Left colon (tissue), 2 donors: Measurements from ENCODE around the gene NUDT21. TPM values are rescaled to one million over a fixed set of nuclear protein-coding genes. Genes with fewer than 3 reads are reported as not detected.
"Not testable (repeated sequence)": the region's sequence is repeated elsewhere in the genome, so short reads cannot be mapped to it uniquely, and the experiment has no call there.

Experiments
- ATAC-seq: fragments of 200-7000 bp; cut with Tn5 transposase; one replicate; pipeline ENCODE4 v1.9.1; 2020; ENCODE audit warnings: mild to moderate bottlenecking, moderate library complexity
- DNase-seq, 2 donors: peaks; one replicate each; pipeline ENCODE4 v3.0.0-alpha.2; 2020
- intact Hi-C, 2 donors: fragments of 100-400 bp; cut with DNase I in 1 of 2; cut with micrococcal nuclease in 1 of 2; formaldehyde crosslinking; loops; one replicate each; pipeline versions ENCODE4 v1.11.2 to v1.14.0; 2022; cut with DNase I, micrococcal nuclease
- total RNA-seq, 2 donors: library from RNA; stranded (reverse); fragmentation: NEBNext Ultra II Directional; extraction: Animal tissue kit (Norgen Biotek cat#: 25700); gene quantifications; one replicate each; pipeline ENCODE4 v1.2.1, GENCODE V29; 2021
- donor health status: DM: no; HTN: no; CAD: no.
- donor health status: DM: yes; HTN: yes; CAD: no.

The NUDT21 gene
- total RNA-seq, 2 donors from 2014 or later: 68.5 to 77.9 TPM

- no peak for ATAC-seq
- intact Hi-C loops: no loop called here
- no peak for DNase-seq
Observed at GRCh38 chr16:56421976-56422669, 29.0 kb downstream of the NUDT21 start.

DNA sequence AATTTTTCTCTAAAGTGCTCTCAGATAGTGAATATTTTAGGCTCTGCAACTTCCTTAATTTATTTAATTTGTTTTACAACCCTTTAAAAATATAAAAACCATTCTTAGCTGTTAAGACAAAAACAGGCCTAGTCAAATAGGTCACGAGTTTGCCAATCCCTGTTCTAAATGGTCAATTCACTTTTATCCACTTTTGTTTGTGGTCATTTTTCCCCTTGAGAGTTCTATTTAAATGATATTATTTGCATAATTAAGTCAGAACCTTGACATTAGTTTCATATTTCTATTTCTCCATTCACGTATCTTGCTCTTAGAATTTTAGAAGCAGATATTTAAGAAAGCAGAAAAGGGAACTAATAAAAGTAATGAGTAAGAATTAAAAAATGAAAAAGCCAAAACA, 29.8 kb downstream of the NUDT21 start:
- intact Hi-C loops: no loop called here
- DNase-seq (no peak), ATAC-seq (no peak)

DNA sequence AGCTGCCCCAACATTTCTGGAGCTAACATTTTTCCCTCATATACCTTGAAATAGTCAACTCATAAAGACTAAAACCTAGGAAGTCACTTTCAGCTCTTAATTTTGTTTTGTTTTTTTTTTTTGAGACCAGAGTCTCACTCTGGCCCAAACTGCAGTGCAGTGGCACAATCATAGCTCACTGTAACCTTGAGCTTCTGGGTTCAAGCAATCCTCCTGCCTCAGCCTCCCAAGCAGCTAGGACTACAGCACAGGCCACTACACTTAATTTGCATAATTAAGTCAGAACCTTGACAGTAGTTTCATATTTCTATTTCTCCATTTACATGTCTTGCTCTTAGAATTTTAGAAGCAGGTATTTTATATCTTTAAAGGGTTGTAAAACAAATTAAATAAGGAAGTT, 30.5 kb downstream of the NUDT21 start:
- ATAC-seq: no peak
- intact Hi-C loops: no loop called here
- no peak for DNase-seq

- peak in 1 of 2 donors; percentile 27 for DNase-seq
- intact Hi-C loops: no loop called here
- ATAC-seq: no peak
Observed at GRCh38 chr16:56419740-56420548, 31.2 kb downstream of the NUDT21 start.

DNA sequence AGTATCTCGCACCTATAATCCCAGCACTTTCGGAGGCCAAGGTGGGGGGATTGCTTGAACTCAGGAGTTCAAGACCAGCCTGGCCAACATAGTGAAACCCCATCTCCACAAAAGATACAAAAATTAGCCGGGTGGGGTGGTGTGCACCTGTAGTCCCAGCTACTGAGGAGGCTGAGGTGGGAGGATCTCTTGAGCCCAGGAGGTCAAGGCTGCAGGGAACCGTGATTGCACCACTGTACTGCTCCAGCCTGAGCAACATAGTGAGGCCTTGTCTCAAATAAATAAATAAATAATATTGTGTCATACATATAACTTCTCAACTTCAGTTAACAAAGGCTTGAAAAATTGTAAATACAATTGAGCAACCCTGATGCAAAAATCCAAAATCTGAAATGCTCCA, 34.0 kb downstream of the NUDT21 start:
- no peak for DNase-seq
- intact Hi-C loops: no loop called here
- no peak for ATAC-seq

DNA sequence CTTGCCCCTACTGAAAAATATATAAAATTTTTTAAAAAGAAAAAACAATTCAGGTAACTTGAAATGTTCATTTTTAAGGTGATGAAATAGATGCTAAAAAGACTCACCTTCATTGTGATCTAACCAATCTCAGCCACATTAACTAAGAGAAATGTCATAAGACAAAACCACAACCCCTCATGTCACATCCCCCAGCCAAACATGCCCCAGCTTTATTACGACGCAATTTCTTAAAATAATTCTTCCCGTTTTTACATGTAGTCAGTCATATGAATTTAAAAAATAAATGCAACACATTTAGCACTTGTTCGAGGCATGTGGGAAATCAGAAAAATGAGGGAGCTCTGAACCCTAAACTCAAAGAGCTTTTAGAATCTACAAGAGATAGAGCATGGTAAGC, 35.3 kb downstream of the NUDT21 start:
- ATAC-seq (no peak), DNase-seq (no peak)
- intact Hi-C loops: no loop called here

DNA sequence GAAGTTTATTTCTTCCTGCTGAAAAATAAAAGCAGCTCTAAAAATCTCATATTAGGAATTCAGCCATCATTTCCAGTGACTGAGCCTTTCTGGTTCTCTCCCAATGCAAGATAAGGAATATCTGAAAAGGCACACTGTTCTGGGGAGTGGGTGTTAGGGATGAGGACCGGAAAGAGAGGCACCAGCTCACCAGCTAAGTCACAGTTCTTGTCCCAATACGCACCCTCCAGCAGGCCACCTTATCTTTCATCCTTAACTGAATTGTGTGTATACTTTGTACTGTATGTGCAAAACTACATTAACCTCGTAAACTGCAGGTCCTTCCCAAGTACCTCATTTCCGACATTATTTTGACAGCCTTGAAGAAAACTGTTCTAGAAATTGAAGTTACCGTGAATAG, 36.8 kb downstream of the NUDT21 start:
- intact Hi-C loops: no loop called here
- ATAC-seq (no peak), DNase-seq (no peak)

- ATAC-seq: no peak
- intact Hi-C loops: no loop called here
- no peak for DNase-seq
Observed at GRCh38 chr16:56413381-56413780, 37.8 kb downstream of the NUDT21 start.

DNA sequence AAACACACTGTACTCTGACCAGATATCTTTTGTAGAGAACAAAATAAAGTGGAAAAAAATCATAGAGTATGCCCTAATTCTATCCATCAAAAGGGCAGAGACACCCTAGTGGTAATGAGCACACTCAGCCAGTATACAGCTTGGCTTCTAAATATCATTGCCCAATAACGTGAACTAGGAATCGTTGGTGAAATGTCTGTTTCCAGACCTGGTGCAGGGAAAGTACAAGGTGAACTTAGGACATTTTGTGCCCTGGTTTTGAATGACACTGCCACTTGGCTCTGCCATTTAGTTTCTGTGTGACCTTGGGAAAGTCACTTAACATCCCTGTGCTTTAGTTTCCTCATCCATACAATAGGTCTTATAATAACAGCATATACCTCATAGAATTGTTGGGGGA, 39.5 kb downstream of the NUDT21 start:
- intact Hi-C loops: no loop called here
- DNase-seq (no peak), ATAC-seq (no peak)

- intact Hi-C loops: no loop called here
- ATAC-seq (no peak), DNase-seq (no peak)
Observed at GRCh38 chr16:56411123-56411522, 40.0 kb downstream of the NUDT21 start.

DNA sequence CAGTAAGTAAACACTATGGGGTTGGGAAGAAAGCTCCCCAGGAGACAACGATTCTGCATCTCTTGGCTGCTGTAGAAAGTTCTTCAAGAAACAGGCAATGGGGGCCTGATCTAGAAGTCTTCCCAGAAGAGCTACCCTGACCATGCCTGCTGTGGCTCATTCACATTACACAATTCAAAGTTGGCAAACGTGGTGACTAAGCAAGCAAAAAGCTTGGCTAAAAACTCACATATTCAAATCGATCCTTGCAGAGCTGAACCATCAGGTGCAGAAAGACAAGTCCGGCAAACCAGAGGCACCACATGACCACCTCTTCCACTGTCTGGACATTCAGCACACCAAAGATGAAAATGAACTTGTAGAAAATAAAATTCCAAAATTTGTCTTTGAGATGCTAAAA, 41.9 kb downstream of the NUDT21 start:
- peak; percentile 38 for ATAC-seq
- DNase-seq: no peak
- intact Hi-C loops: no loop called here

GRCh38 chr16:56408379-56409098, 42.6 kb downstream of the NUDT21 start:
- DNase-seq (peak in 1 of 2 donors; percentile 18), ATAC-seq (peak; percentile 96)
- intact Hi-C loops: no loop called here

GRCh38 chr16:56405977-56406672, 45.0 kb downstream of the NUDT21 start:
- ATAC-seq (no peak), DNase-seq (no peak)
- intact Hi-C loops: no loop called here

DNA sequence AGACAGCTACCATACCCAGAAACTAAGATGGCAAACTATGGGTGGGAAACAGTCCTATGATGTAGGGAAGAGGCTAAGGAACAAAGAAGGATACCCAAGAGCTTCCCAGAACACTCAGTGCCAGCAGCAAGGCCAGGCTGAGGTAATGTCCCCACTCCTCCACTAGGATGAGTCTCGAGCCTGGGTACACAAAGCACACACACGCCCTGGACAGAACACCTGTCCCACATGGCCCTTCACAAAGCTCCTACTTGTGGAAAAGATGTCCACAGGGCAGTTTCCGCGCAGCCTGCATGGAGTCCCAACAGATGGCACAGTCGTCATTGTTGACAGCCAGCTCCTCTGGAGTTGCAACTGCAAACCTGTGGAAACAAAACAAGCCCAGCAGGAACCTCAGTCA, 49.6 kb downstream of the NUDT21 start:
- DNase-seq (no peak), ATAC-seq (peak; percentile 92)
- intact Hi-C loops: no loop called here

- intact Hi-C loops: no loop called here
- ATAC-seq: no peak
- no peak for DNase-seq
Observed at GRCh38 chr16:56400458-56400857, 50.7 kb downstream of the NUDT21 start.

DNA sequence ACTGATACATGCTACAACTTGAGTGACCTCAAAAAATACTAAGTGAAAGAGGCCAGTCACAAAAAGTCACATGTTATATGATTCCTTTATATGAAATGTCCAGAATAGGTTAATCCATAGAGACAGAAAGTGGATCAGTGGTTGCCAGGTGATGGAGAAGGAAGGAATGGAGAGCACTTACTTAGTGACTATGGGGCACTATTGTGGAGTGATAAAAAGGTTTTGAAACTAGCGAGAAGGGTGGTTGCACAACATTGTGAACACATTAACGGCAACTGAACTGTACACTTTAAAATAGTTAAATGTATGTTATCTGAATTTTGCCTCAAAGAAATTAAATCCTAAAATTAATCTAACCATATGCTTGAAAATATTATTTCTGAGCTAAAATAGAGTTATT, 51.6 kb downstream of the NUDT21 start:
- intact Hi-C loops: no loop called here
- ATAC-seq (no peak), DNase-seq (no peak)

DNA sequence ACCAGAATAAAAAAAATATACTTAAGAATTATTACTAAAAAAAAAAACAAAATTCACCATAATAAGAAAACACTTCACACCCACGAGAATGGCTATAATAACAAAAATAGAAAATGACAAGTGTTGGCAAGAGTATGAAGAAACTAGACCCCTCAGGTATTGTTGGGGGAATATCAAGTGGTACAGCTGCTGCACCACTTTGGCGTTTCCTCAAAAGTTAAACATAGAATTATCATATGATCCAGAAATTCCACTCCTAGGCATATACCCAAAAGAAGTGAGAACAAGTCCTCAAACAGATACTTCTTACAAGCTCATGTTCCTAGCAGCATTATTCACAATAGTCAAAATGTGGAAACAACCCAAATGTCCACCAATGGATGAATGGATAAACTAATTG, 52.1 kb downstream of the NUDT21 start:
- intact Hi-C loops: no loop called here
- DNase-seq (no peak), ATAC-seq (no peak)

DNA sequence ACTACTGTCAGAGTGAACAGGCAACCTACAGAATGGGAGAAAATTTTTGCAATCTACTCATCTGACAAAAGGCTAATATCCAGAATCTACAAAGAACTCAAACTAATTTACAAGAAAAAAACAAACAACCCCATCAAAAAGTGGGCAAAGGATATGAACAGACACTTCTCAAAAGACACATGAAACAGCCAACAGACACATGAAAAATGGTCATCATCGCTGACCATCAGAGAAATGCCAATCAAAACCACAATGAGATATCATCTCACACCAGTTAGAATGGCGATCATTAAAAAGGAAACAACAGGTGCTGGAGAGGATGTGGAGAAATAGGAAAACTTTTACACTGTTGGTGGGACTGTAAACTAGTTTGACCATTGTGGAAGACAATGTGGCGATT, 54.4 kb downstream of the NUDT21 start:
- intact Hi-C loops, DNase-seq, ATAC-seq: not testable (repeated sequence)

DNA sequence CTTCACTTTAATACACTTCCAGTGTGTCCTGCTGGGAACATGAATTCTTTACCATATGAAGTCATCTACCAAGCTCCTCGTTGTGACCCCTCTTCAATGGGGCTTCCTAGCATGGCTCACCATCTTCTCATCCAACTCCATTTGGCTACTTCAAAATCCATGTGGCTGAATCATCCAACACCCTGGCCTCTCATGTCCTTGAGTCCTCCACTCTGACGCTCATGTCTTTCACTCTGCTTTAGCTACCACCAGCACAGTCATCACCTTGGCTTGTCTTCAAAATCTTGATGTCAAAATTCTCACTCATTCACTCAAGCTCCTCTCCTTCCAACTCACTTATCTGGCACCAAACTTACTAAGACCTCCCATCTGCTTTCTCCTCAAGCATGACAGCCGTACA, 61.6 kb downstream of the NUDT21 start:
- intact Hi-C loops: no loop called here
- ATAC-seq (no peak), DNase-seq (no peak)
